Skin epidermis (tissue), 12 donors: ENCODE data around the gene WEE2.
A peak's percentile ranks its signal among the peaks of the same experiment; 100 is the strongest.

Source experiments
- H3K27ac ChIP-seq, 21 experiments: fragments of 200-600 bp; sonication (generic) in 11 of 21; one replicate each; pipeline ENCODE4 v1.5.0; 2020; ENCODE audit warnings: mild to moderate bottlenecking in 3 of 21, inconsistent platforms in 2 of 21, moderate library complexity in 2 of 21
- H3K4me3 ChIP-seq, 7 experiments: fragments of 200-600 bp; sonication (generic) in 2 of 7; one replicate each; pipeline ENCODE4 v1.5.0; 2020; ENCODE audit warnings: inconsistent platforms in 2 of 7, mild to moderate bottlenecking in 2 of 7, moderate library complexity in 1 of 7

Gene WEE2

DNA sequence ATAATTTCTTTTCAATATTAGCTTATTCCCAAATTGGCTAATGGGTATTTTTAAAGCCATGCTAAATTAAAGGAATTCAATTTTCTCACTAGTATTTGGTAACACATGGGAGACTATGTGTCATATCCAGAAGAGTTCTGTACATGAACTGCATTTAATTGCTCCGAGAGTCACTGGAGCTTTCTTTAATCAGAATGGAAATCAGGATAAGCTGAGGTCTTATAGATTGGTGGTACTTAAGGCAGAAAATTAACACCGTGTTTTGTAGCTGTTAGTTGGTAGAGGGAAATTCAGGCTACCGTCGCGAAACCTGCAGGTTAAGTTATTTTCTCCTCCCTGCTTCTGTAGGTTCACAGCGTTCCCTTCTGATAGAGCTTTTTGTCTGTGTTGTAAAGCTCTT, at the start of gene WEE2:
Gene WEE2 (plus strand): TSS at position 3 of the 400 bp plus-strand sequence. CDS start 406 bp downstream, outside the sequence.
- Histone ChIP-seq H3K27ac (no peak within 1 kb of the TSS), H3K4me3 (no peak within 1 kb of the TSS)

DNA sequence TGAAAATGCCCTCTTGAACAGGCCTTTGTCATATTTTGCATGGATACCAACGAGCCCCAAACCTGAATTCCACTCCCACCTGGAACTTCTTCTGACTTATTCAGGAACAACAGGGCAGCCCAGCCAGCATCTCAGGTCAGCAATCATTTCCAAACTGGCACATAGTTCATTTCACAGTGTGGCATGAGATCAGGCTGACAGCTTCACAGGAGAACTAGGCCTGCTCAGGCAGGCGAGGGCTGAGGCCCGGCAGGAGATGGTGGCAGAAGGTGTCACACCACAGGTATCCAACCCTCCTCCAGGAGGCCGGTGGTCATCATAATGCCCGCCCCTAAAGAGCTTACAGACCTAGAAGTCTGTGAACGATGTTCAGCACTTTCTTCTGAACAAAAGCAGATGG, 48.7 kb upstream of the WEE2 start:
- Histone ChIP-seq H3K27ac (peak overlapping the region in 2 of 21 experiments; percentile 12 to 26), H3K4me3 (no peak overlapping the region)

DNA sequence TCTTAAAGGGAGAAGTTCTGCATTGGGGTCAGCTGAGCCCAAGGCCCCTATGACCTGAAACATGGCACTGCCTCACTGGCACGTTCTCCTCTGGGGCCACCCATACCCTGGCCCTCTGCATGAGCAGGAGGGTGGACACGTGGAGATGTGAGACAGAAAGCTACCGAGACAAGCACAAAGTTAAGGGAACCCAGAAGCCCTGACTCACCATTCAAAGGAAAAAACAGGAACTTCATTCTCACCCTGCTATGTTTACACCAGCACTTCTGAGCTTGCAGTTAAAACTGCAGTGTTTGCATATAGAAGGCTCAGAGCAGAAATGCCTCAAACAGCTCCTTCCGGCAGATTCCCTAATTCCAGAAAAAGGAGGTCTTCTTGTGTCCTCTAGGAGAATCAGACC, 47.9 kb upstream of the WEE2 start:
- H3K4me3 ChIP-seq, result no peak overlapping the region

DNA sequence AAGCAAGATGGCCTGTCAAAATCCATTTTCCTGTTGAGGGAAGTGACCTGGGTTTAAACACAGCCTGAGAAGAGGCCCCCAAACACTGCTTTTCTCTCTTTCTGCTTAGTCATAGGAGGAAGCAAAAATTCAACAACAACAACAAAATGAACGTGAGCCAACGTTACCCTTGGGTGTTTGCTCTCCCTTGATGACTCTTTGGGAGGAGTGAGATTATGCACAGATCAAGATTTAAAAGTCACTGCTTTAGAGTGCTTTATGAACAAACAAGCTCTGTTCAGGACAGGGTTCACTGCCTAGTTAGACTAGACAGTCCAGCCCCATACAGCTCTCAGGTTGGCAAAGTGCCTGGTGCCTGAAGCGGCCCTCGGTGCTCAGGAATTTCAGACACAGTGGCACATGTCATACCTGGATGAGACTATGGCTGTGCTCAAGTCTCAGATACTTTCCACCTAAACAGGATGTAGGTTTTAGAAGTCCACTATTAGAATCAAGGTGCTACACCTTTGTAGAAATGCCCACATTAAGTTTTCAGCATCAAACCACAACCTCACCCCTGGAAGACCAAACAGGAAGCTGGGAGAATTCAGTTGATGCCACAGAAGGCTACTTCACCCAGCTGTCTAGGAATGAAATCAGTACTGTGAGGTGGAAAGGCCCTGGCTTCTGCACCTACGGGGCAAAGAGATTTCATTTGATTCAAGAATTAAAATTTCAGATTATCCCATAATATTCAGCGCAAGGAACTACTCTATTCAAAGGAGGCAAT, 44.9 kb upstream of the WEE2 start:
- Histone ChIP-seq H3K4me3 (no peak overlapping the region), H3K27ac (peak overlapping the region in 12 of 21 experiments; percentile 0 to 49 (median 23))

More for the DNA sequence above, 47.9 kb upstream of the WEE2 start:
- peak overlapping the region in 4 of 21 experiments; percentile 8 to 29 (median 16) for H3K27ac ChIP-seq

DNA sequence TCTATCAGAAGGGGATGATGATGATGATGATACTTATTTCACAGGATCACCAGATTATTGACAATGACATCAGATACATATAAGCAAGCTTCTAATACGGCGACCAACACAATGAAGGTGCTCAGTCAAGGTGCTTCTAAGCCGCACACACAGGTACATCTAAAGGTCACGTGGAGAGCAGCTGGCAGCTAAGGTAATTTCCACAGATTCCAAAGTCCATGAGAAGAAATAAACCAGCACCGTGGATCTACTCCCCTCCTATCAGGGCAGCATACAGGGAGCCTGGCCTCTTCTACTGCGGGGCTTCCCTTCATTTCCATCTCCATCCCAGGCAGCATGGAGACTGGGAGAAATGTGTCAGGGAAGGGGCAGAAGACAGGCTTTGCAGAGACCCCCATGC, 43.7 kb upstream of the WEE2 start:
- peak overlapping the region in 1 of 21 experiments; percentile 31 for H3K27ac ChIP-seq
- no peak overlapping the region for H3K4me3 ChIP-seq

DNA sequence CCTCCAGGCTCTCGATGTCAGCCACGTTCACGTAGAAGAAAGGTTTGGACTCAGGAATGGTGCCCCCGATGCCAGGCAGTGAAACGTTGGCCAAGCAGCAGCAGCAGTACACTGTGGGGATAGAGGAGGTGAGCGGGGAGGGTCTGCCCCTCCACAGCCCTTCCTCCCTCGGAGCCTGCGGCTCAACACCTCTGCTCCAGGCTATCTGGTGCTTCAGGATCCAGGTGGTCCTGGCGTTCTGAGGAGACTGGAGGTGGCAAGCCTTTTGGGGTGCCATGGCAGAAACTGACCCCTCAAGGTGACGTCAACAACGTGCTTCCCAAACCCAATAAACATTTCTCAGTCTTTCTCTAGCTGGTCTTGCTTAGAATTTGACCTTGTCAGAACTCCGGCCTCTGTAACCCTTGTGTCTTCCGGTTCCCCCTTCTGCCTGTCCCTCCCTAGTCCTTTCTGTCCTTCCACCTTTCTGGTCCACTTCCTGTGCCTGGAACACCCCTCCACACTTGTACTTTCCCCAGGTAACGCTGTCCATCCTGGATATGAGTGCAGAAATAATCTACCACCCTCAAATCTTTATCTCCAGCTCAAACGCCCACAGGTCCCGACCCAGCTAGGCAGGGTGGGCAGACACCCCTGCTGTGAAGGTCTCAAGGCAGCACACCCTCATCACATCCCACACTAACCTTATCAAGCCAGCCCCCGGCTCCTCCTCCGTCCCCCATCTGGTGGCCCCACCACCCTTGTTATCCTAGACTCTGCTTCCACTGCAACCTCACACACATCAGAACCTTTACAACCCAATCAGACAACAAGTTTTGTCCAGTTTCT, 42.7 kb upstream of the WEE2 start:
- Histone ChIP-seq H3K27ac (no peak overlapping the region), H3K4me3 (no peak overlapping the region)

DNA sequence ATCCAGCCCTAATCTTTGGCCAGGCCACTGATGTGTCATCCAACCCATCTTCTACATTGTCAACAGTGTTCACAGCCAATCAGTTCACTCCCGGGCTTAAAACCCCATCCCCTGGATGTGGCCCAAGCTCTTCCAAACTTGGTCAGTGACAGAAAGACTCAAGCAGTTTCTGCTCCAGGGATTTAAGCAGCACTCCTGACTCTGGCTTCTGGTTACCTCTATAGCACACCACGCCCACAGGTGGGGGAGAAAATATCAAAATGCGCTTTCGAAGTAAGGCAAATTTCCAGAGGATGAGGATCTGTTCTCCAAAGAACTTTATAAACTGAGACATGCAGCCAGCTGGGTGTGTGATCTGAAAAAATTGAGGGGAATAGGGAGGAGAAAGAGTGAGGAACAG, 42.1 kb upstream of the WEE2 start:
- H3K27ac ChIP-seq, result no peak overlapping the region
- no peak overlapping the region for H3K4me3 ChIP-seq

DNA sequence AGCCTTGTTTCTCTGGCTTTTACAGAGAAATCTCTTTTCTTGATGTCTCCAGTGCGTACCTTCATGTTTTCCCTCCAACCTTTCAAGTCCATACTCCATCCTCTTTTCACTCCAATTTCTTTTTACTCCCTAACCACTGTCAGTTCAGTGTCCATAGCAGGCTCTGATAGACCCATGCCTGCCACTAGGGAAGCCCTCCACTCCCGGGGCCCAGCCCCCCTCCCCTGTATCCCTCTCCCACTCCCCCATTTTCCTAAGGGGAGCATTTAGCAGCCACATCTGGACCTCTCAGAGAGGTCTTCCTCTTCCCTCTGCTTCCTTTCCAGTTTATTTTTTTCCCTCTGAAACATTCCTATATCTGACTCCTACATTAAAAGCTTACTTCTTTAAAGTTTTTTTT, 39.3 kb upstream of the WEE2 start:
- no peak overlapping the region for H3K27ac ChIP-seq

DNA sequence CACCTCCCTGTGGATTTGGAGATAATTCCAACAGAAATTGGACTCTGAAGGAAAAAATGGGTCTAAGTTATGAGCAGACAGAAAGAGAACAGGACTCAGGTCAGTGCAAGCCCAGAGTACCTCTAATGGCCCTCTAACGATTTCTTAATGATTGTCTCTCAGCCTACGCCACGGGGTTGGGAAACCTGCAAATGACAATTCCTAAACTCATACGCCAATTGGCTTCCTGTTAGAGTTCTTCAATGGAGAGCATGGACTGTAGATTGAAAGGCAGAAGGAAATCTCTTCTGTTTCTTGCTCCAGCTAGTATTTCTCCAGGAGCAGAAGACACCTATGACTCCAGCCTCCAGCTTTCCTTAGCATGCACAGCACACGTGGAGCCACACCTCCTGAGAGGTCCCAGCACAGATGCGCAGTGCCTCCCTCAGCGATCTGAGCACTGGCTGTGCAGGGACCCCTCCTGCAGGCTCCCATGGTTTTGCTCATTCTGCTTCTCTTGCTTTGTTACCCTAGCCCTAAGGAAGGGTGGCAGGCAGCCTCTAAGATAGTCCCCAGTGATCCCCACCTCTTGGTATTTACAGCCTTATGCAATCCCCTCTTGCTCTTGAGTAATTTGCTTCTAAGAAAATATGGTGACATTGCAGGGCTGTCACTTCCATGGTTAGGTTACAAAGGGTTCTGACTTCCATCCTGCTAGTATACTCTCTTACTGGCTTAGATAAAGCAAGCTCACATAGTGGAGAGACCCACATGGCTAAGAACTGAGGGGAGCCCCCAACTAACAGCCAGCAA, 36.3 kb upstream of the WEE2 start:
- no peak overlapping the region for H3K4me3 ChIP-seq
- H3K27ac ChIP-seq, result peak overlapping the region in 2 of 21 experiments; percentile 71 to 72

More for the DNA sequence above, 39.3 kb upstream of the WEE2 start:
- H3K4me3 ChIP-seq, result no peak overlapping the region

DNA sequence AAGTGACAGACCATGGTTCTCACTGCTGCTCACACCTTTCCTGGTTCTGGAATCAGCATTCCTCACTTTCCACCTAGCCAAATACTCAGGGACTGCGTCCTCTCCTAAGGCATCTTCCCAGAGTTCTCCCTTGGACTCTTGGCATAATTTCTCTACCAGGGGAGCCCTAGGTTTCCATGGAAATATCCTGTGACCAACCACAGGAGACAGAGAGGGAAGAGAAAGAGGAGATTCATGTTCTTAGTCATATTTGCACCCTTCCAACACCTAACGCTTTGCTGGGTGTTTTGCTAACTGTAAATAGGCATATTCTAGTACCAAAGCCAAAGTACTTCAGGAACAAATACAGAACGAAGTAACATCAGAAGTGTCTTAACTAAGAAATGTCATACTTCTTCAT, 34.8 kb upstream of the WEE2 start:
- Histone ChIP-seq H3K4me3 (no peak overlapping the region), H3K27ac (peak overlapping the region in 7 of 21 experiments; percentile 33 to 75 (median 68))

DNA sequence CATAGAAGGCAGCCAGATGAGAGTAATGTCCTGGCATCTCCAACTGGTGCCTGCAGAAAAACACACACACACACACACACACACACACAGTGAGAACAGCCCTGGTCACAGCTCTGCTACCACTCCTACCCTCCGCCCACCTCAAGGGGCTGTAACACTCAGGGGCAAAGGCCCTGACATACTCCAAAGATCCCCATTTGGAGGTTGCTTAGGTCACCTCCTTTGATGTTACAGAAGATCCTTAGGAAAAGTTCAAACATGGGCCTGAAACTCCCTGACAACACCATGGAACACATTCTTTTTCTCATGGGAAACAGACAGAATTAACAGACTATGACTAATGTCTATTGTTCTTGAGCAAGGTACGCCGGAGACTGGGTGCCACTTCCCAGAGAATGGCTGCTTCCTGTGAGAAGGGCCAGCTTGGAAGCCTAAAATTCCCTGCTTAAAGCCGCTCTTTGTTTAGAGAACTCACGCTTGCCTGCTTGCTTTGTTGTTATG, 33.9 kb upstream of the WEE2 start:
- H3K27ac ChIP-seq, result peak overlapping the region in 15 of 21 experiments; percentile 14 to 75 (median 56)

DNA sequence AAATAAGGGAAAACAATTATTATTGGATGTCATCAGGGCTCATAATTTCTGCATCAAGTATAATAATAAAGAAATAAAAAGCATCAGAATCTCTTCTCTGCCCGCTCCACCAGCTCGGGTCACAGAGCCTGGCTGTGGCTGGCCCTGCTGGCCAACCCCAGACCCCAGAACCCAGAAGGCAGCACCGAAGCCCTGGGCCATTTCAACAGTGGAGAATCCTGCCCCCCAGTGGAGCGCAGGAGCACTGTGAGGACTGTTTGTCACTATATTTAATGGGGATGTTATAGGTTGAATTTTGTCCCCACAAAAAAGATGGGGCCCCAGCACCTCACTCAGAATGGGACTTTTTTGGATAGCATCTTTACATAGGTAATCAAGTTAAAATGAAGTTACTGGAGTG, 33.5 kb upstream of the WEE2 start:
- H3K4me3 ChIP-seq, result no peak overlapping the region
- H3K27ac ChIP-seq, result peak overlapping the region in 15 of 21 experiments; percentile 24 to 75 (median 53)

More for the DNA sequence above, 33.9 kb upstream of the WEE2 start:
- H3K4me3 ChIP-seq, result no peak overlapping the region

DNA sequence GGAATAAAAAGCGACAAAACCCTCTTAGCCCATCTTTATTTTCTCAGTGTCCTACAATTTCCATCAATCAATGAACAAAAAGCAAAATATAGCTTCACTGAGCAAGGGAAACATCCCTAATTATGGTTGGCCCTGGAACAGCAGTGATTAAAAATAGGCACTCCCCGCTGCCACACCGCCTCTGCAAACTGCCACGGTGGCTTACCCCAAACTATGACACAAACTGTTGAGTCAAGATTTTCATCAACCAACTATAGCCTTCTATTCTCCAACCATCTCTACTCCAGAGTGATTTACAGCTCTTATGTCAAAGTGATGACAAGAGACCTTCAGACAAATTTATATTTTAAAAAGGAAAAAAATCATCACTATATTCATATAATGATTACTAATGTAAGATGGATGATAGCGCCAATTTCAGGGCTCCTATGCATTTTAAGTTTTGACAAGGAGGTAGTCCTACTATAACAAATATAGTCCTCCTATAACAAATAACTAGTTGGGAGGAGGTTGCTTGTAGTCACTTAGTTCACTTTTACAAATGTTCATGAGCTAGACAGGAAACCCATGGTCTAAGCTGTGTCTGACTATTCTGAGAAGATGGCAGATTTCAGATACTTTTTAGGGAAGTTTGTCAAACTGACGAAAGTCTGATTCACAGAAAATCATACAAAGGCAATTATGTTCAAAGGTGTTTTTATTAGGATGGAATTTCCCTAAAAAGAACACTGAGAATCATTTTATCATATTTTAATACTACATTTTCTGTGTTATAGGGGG, 32.5 kb upstream of the WEE2 start:
- H3K27ac ChIP-seq, result peak overlapping the region in 11 of 21 experiments; percentile 24 to 75 (median 58)
- H3K4me3 ChIP-seq, result no peak overlapping the region

DNA sequence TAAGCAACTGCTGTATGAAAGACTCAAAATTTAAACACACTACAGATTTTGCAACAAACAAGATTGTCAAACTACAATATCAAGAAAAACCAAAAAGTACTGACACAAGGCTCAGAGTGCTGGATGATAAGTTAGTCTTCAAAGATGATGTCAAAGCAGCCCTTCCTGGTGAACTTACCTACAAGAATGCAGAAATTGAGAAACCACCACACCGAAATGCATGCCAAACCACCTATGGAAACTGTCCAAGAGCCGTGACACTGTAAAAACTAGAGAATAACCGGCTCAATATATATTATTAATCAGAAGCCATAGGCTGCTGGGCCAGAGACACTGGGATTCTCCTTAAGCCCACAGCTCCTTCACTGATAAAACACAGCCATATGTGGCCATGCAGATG, 31.5 kb upstream of the WEE2 start:
- Histone ChIP-seq H3K27ac (peak overlapping the region in 6 of 21 experiments; percentile 11 to 64 (median 32)), H3K4me3 (no peak overlapping the region)

DNA sequence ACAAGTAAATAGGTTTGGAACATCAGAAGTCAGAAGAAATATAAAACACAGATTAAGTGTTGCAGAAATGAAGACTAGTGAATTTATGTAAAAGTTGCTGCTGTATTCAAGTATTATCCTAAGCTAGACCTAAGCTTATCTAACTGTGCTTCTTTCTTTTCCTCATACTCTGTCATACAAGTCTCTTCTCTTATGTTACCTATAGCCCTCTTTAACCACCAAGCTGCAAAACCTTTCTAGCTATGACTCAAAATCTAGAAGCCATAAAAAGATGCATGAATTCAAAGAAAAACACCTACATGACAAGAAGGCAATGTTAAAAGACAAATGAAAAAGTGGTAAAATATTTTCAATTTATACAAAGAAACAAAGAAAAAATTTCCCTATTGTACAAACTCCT, 29.1 kb upstream of the WEE2 start:
- H3K4me3 ChIP-seq, result no peak overlapping the region
- H3K27ac ChIP-seq, result no peak overlapping the region

DNA sequence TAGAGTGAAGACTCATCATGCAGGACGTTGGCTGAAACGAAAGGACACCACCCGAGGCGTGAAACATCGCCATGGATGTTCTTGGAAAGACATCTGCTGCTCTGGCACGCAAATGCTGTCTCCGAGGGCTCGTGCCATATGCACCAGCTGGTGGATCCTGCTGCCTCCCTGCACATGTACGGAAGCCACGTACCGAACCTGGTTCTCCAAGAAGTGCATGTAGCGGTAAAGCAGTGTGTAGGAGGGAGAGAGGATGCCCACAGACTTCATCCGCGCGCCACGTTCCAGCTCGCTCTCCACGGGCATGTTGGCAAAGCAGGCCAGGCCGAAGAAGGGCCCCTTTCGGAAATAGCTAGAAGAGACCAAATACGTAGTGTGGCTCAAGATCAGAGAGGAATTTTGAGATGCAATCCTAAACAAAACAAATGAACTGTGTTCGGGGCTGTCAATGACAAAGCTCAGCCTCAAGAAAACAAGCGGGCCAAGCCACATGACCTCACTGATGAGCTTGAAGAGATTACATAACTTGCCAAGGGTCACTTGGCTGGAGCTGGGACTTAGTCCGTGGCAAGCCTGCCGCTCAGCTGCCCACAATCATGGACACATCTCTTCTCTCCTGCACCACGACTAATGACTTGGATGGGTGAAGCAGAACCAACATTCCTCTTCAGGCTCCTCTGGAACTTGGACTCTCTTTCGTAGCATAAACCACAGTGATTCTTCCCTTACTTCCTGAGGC, 22.7 kb upstream of the WEE2 start:
- H3K4me3 ChIP-seq, result no peak overlapping the region
- H3K27ac ChIP-seq, result no peak overlapping the region

DNA sequence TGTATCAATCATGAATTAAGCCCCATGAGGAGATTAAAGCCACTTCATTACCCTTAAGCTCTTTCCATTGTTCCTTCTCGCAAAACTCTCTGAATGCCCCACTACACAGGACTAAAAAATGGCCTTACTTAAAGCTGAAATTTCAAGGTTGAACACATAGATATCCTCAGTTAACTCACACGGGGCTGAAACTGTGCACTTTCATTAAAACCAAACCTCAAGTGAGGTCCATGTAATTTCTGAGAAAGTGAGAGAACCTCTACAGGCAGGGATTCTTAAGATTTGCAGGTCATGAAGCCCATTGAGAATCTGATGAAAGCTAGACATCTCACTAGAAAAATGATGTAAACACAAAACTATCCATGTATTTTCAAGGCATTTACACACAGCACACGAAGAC, 22.1 kb upstream of the WEE2 start:
- no peak overlapping the region for H3K4me3 ChIP-seq
- no peak overlapping the region for H3K27ac ChIP-seq

DNA sequence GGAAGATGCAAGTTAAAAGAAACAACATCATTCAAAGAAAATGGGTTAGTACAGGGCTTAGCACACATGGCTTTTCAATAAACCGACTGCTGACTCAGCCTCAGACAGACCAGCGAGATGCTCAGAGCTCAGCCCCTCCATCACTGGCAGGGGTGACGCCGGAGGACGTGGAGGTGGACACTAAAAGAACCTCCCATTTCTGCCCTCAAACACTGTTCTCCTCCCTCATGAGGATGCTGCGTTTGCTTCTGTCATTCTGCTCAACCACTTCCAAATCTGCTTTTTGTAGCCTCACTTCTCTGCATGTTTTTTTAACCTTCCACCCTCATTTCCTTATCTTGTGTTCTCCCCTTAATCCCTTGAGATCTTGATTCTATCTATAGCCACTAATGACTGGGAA, 21.5 kb upstream of the WEE2 start:
- Histone ChIP-seq H3K27ac (no peak overlapping the region), H3K4me3 (no peak overlapping the region)
